Spleen (tissue), 7 donors: ENCODE results near the gene ATP6V0E1.
A peak's percentile ranks its signal among the peaks of the same experiment; 100 is the strongest.

Experiments used
- POLR2A ChIP-seq, 3 donors: fragments of 450-650 bp; IDR thresholded peaks; one replicate each; pipeline ENCODE4 v1.5.1; 2017; ENCODE audit warnings: antibody characterized with exemption in 3 of 3, mild to moderate bottlenecking in 1 of 3
- POLR2AphosphoS5 ChIP-seq, 3 donors: sonication (generic); formaldehyde crosslinking; IDR thresholded peaks; one replicate each; pipeline ENCODE4 v1.5.1; 2017; ENCODE audit warnings: antibody characterized with exemption in 3 of 3
- TF ChIP-seq, protein P1 (sequence below), 11 experiments: fragments of 200-600 bp in 7 of 11; fragments of 450-650 bp in 4 of 11; sonication (generic) in 4 of 11; IDR thresholded peaks in 8 of 11; conservative IDR thresholded peaks in 3 of 11; 1 replicate in 7 of 11; 2 replicates in 4 of 11; pipeline versions ENCODE4 v1.4.0 to v1.8.0; 2016 to 2021; ENCODE audit warnings: antibody characterized with exemption in 11 of 11, inconsistent platforms in 4 of 11, mild to moderate bottlenecking in 1 of 11
- donor health status: DM: no; HTN: no; CAD: no; lungs with moderate emphysema.
- donor health status: DM: no; HTN: no; CAD: no.
- donor health status: DM: no; HTN: no; CAD: no.

DNA sequence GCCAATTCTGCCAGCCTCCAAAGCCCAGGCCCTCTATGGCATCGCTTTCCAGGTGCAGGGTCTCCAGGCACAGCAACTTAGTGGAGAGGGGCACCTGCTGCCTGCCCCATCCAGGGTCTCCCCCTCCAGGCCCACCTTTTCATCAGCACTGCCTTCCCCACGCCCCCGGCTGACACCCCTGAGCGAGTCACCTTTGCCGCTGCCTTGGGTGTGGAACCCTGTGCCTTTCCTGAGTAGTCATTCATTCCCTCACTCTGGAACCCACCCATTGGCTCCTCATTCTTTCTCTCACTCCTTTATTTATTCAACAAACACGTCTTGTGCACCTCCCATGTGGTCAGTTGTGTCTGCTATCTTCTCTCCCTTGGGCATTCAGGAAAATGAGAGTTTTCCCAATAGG, 38.8 kb upstream of the ATP6V0E1 start:
- TF ChIP-seq POLR2A (IDR thresholded peaks at IDR 0.05), result no peak
- TF ChIP-seq, protein P1, sequence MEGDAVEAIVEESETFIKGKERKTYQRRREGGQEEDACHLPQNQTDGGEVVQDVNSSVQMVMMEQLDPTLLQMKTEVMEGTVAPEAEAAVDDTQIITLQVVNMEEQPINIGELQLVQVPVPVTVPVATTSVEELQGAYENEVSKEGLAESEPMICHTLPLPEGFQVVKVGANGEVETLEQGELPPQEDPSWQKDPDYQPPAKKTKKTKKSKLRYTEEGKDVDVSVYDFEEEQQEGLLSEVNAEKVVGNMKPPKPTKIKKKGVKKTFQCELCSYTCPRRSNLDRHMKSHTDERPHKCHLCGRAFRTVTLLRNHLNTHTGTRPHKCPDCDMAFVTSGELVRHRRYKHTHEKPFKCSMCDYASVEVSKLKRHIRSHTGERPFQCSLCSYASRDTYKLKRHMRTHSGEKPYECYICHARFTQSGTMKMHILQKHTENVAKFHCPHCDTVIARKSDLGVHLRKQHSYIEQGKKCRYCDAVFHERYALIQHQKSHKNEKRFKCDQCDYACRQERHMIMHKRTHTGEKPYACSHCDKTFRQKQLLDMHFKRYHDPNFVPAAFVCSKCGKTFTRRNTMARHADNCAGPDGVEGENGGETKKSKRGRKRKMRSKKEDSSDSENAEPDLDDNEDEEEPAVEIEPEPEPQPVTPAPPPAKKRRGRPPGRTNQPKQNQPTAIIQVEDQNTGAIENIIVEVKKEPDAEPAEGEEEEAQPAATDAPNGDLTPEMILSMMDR (IDR thresholded peaks at IDR 0.05 in 8 of 11, conservative IDR thresholded peaks at IDR 0.05 in 3 of 11), result no peak
- peak in 1 of 3 donors; percentile 25 for TF ChIP-seq POLR2AphosphoS5 (IDR thresholded peaks at IDR 0.05)
